ENCODE results near the gene CABCOCO1.
"Not testable (repeated sequence)": the region's sequence is repeated elsewhere in the genome, so short reads cannot be mapped to it uniquely, and the experiment has no call there.

Gene CABCOCO1

DNA sequence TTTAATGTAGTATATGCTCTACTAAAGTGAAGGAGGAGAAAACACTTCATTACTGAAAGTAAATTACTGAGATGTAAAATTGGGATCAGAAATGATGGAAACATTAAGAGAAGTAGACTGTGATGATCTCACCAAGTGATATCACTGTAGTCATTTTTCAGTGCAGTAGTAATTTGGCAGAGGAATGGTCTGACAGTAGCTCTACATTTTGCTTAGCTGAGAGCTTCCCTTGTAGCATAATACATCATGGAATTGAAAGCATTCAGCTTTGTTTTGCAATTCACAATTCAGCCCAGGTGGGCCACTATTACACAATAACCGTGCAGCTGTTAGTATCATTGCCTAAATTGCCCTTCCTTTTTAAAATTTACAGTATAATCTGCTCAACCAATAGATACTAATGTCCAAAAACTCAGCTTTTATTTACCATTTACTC is 19.4 kb upstream of the CABCOCO1 start:
- peak; percentile 42 to 76 for DNase-seq

DNA sequence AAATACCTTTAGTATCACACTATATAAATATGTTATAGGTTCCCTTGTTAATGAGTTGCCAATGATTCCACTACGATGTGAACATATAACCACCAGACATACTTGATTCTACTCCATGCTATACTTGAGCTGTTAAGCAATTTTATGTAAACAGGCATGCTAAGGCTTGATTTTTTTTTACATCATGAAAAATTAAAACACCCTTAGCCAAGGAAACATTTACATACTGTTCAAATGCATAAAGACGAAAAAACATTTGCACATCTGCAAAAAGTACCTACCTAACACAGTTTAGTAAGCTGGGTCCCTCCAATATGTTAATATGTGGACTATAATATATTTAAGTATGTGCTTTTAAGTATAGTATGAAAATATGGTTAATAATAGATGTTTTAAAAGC is 9.0 kb upstream of the CABCOCO1 start:
- no peak for DNase-seq

DNA sequence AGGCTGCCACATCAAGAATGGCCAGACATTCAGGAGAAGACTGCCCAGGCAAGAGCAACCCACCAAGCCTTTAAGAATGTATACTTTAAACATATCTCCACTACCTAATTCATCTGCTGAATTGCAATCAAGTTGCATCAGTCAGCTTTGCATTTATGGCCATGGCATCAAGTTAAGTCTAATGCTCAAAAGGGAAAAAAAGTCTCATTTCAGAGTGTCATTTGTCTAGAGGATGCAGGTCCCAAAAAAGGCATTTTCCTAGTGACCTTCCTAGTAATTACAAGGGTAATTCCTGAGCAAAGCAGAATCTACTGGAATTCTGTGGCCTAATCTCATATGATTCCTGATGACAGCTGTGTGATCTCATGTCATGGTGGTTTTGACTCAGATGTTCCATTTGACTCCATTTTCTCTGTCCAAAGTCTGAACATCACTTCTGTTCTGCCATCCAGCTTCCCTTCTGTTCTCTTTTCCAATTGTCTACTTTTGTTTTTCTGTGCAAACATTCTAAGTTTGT is 7.3 kb upstream of the CABCOCO1 start:
- no peak for DNase-seq

DNA sequence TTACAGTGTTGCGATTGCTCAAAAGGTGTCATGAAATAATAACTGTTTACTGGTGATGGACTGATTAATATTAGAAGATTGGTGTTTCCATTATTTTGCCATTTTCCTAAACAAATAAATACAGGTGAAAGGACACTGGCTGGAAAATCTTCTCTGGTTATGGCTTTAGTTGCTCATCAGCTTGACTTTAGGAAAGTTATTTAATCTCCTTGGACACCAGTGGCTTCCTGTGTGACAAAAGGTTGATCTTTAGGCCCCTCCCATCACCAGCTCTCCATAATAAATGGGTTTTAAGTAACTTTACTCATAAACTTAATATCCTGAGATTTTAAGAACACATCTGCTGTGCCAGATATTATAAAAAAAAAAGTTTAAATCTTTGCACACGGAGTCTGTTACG is 737 bp downstream of the CABCOCO1 start:
- DNase-seq, result no peak

DNA sequence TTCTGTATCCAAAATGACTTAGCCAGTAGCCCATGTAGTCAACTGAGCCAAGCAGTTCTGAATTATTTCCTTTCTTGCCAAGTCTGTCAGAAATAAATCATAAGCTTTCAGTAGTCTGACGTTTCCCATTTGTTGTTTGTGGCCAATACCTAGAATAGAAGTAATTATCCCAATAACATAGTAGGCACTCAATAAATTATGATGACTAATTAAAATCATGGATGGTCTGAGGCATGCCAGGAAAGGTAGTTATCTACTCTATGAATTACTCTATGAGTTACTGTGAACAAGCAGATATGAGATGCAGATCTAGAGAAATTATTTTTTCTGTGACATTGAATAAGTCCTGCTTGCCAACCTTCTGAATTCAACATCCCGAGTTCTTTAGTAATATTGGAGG is 2.3 kb downstream of the CABCOCO1 start:
- DNase-seq, result no peak

DNA sequence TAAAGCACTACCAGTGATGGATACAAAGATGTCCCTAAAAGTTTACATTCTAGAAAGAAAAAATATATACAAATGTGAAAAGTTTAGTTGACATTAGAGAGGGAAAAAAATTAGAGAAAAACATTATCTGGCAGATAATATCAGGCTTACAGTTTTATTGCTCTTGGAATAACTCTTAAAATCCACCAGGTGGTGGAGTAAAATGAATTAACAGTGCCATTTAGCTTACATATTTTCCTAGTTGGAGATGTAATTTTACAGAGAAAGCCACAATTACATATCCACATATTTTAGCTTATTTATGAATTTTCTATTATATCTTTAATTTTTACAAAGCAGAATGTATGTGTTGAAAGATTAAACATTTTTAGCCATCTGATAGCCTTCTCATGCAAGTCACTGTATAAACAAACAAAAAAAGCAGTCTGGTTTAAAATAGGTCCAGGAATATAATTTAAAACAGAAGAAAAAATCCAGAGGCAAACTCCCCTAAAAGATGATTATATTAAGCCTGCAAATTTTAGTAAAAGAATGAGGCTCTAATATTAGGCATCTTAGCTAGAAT is 6.5 kb downstream of the CABCOCO1 start:
- no peak for DNase-seq

DNA sequence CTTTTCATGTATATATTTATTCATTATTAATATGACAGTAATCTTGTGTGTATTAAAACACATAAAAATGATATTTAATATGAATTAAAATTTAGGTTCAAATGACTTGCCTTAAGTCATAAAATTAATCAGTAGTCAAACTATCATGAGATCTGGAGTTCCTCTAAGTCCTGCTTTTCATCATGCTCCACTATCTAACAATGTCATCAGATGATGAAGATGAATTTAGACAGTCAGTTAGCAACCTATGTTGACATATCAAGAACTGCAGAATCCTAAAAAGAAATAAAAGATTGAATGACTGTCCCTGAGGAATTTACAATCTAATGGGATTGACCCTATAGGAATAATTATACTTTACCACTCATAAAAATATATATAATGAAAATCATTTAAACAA is 7.1 kb downstream of the CABCOCO1 start:
- no peak for DNase-seq

DNA sequence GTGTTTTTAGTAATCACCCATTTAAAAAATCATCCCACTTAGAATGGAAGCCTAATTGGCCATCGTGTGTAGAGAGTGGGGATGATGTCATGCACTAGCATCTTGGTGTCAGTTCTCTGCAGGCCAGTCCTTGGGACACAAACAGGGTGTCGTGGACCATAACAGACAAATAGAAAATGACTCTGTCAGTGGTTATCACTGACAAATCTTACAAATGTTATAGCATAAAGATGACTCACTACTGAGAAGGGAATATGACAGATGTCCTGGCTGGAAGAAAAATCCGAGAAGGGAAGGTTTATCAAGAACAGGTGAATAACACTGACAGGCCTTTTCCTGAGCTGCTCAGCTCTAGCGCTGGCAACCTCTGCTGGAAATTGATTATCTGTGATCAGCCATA is 10.6 kb downstream of the CABCOCO1 start:
- no peak for DNase-seq

DNA sequence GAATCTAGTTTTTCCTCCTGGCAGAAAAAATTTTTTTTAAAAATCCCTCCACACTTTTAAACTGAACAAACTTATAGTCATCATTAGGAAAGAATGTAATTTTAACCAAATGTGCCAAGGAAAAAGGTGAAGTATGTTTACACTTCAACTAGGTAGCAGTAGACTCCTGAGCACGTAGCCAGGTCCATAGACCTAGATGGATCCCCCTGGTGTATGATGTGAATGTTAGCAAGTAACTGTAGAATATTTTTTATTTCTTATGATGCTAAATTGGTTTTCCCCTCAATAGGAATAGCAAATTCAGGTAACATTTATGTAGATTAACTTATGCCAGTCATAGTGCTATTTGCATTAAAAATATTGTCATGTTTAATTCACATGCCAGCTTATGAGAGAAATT is 19.6 kb downstream of the CABCOCO1 start:
- no peak for DNase-seq

DNA sequence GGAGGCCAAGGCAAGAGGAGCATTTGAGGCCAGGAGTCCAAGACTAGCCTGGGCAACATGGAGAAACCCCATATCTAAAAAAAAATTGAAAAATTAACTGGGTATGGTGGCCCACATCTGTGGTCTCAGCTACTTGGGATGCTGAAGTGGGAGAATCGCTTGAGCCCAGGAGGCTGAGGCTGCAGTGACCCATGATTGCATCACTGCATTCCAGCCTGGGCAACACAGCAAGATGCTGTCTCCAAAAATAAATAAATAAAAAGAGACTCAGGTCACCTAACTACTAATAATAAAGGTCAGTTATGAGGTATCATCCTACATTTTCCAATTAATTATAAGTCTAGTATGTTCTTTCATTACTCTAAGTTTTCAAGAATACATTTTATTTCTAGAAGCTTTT is 20.6 kb downstream of the CABCOCO1 start:
- DNase-seq, result no peak

GRCh38 chr10:61684894-61685507 is 22.3 kb downstream of the CABCOCO1 start:
- DNase-seq, result no peak

GRCh38 chr10:61688551-61689308 is 26.0 kb downstream of the CABCOCO1 start:
- DNase-seq, result no peak

GRCh38 chr10:61691667-61692066 is 28.9 kb downstream of the CABCOCO1 start:
- DNase-seq, result not testable (repeated sequence)

- DNase-seq, result no peak
Observed at GRCh38 chr10:61692447-61693010, 29.8 kb downstream of the CABCOCO1 start.

DNA sequence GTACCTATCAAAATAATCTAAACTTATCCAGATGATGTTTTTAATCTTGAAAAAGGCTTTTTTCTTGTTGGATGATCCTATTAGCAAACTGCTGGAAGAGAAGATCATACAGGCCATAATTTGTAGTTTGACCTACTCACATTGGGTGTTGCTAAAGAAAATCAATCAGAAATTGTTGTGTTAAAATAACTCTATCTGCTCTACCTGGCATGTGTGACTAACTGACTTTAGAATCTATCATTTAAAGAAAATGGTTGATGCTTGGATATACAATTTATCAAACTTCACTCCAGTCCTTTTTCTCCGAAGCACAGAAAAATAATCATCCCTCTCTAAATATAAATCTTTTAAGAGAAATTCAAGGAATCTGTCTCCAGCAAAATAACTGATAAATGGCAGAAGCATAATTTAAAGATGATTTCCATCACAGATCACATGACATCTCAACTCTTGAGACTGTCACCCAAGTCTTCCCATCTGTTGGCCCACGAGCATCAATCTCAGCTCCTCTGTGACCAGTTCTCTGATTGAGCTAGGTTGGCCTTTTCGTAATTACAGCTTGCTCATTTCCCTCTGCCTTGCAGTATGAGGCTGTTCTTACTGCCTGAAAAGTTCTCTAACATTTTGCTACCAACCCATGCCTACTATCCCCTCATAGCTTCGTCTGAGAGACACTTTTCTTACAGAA is 36.4 kb downstream of the CABCOCO1 start:
- no peak for DNase-seq

DNA sequence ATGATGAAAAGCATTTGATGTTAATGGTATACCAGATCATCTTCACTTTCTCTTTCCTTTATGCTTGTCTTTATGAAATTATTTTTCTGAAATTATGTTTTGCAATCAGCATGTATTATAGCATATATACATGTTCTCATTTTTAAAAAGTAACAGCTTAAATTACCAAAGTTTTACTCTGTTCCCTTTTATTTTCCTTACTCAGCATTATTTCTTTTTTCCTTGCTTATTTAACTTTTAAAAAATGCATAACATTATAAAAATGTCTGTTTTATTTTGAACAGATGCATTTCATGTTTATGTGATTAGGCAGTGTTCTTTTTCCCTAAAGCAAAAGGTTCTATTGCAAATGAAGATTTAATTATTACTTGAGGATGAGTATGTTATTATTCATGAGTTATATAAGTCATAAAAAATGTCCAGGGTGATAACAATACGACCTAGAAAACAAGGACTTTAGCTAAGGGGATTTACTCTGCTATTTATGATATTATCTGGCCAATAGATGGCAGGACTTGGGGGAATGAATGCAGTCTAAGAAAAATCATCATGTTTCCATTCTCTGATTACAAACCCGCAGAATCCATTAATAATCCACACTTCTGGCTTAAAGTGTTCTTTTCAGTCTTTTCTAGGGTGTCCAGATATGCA is 38.5 kb downstream of the CABCOCO1 start:
- no peak for DNase-seq

- no peak for DNase-seq
Observed at GRCh38 chr10:61701706-61702105, 39.0 kb downstream of the CABCOCO1 start.

- DNase-seq, result no peak
Observed at GRCh38 chr10:61702584-61702983, 39.9 kb downstream of the CABCOCO1 start.

DNA sequence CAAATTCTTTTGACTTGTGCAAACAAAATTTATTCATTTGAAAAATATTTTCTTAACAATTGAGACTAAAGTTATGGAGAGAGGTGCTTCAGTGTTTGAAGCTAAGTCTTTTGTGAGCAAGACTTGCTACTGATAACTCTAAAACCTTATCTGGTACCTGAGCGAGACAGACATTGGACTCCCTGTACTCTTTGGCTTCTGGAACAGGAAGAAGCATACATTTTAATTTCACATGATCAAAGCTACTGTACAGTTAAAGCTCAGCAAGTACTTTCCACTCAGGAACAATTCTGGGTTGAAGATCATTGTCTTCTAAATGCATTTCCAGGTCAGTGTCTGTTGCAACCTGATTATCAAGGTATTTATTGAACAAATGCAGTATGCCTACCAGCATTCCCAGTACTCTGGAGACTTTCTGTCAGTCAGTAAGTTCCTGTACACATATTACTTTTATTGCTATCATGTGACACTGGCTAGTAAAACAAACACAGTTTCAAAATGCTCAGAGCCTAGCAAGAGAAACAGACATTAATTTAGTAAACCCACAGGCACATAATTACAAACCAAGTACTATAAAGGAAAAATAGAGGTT is 42.4 kb downstream of the CABCOCO1 start:
- no peak for DNase-seq

GRCh38 chr10:61708846-61709245 is 46.1 kb downstream of the CABCOCO1 start:
- no peak for DNase-seq

DNA sequence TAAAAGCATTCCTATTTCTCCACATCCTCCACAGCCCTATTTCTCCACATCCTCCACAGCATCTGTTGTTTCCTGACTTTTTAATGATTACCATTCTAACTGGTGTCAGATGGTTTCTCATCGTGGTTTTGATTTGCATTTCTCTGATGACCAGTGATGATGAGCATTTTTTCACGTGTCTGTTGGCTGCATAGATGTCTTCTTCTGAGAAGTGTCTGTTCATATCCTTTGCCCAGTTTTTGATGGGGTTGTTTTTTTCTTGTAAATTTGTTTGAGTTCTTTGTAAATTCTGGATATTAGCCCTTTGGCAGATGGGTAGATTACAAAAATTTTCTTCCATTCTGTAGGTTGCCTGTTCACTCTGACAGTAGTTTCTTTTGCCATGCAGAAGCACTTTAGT is 49.4 kb downstream of the CABCOCO1 start:
- not testable (repeated sequence) for DNase-seq

DNA sequence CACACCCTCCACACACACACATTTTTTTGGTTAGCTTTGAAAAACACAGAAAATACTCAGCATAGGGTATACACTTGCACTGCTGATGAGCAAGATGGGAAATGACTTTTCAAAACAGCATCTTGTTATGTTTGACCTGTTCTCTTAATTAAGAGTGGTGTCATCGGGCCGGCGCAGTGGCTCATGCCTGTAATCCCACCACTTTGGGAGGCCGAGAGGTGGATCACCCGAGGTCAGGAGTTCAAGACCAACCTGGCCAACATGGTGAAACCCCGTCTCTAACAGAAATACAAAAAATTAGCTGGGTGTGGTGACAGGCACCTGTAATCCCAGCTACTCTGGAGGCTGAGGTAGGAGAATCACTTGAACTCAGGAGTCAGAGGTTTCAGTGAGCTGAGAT is 56.7 kb downstream of the CABCOCO1 start:
- DNase-seq, result not testable (repeated sequence)
